Prostate gland (tissue), 2 donors: ENCODE measurements around the gene RTBDN. TPM values are rescaled to one million over a fixed set of nuclear protein-coding genes. Genes with fewer than 3 reads are reported as not detected.
"Not testable (repeated sequence)": the region's sequence is repeated elsewhere in the genome, so short reads cannot be mapped to it uniquely, and the experiment has no call there.

Experiments
- DNase-seq: peaks from one replicate; pipeline ENCODE4 v3.0.0-alpha.2; 2019; ENCODE audit warnings: low spot score
- H3K27ac ChIP-seq, 2 donors: fragments of 200-600 bp; sonication (generic); 2 replicates each; pipeline ENCODE4 v1.5.1; 2017 to 2019
- H3K27me3 ChIP-seq: fragments of 200-600 bp; sonication (generic); replicated peaks from 2 replicates; pipeline ENCODE4 v1.5.1; 2019; ENCODE audit not compliant: insufficient read depth
- H3K36me3 ChIP-seq, 2 donors: fragments of 200-600 bp; sonication (generic); 1 replicate in 1 of 2; 2 replicates in 1 of 2; pipeline versions ENCODE4 v1.5.1 to v1.8.1; 2017 to 2019
- H3K4me1 ChIP-seq: fragments of 200-600 bp; sonication (generic); replicated peaks from 2 replicates; pipeline ENCODE4 v1.5.1; 2019
- H3K4me3 ChIP-seq, 2 donors: fragments of 200-600 bp; sonication (generic); 2 replicates each; pipeline ENCODE4 v1.5.1; 2017 to 2019
- H3K9me3 ChIP-seq: fragments of 200-600 bp; sonication (generic); 2 replicates; pipeline ENCODE4 v1.5.1; 2017
- POLR2A ChIP-seq: fragments of 450-650 bp; IDR thresholded peaks from one replicate; pipeline ENCODE4 v1.6.1; 2016; ENCODE audit warnings: antibody characterized with exemption, mild to moderate bottlenecking
- POLR2AphosphoS5 ChIP-seq: sonication (generic); formaldehyde crosslinking; IDR thresholded peaks from one replicate; pipeline ENCODE4 v1.6.1; 2017; ENCODE audit warnings: antibody characterized with exemption
- WGBS: methylation state at CpG from one replicate; pipeline ENCODE4 v1.1.5; 2018; 5-methylcytosine and 5-hydroxymethylcytosine counted together
- intact Hi-C: fragments of 100-400 bp; cut with DNase I; formaldehyde crosslinking; loops from one replicate; pipeline ENCODE4 v1.14.2; 2022
- total RNA-seq, 2 donors: library from RNA; depleted of rRNA; stranded (reverse); fragments of >200 nt; gene quantifications; one replicate each; pipeline ENCODE4 v1.1.0, GENCODE V29; 2016
- TF ChIP-seq, protein P1 (sequence below), 4 experiments: fragments of 200-600 bp in 2 of 4; fragments of 450-650 bp in 2 of 4; sonication (generic) in 2 of 4; IDR thresholded peaks; 1 replicate in 3 of 4; 2 replicates in 1 of 4; pipeline ENCODE4 v1.5.1; 2016 to 2019; ENCODE audit warnings: antibody characterized with exemption in 4 of 4, mild to moderate bottlenecking in 2 of 4, moderate library complexity in 2 of 4

The RTBDN gene
- total RNA-seq, 2 donors from 2014 or later, result 1.1 TPM; not detected in 1

GRCh38 chr19:12833738-12834565 is 427 bp downstream of the RTBDN start:
- DNase-seq, result no peak
- intact Hi-C loops, result no loop called here
- Histone ChIP-seq H3K4me1 (peaks cover 6% of the 10 kb centered on the region), H3K4me3 (peak overlapping the region; percentile 17 to 36), H3K36me3 (no peaks in the 10 kb centered on the region), H3K27ac (no peak overlapping the region), H3K27me3 (peaks cover 27% of the 10 kb centered on the region), H3K9me3 (no peaks in the 10 kb centered on the region)
- TF ChIP-seq POLR2A, result no peak
- no peak for TF ChIP-seq POLR2AphosphoS5
- TF ChIP-seq, protein P1, sequence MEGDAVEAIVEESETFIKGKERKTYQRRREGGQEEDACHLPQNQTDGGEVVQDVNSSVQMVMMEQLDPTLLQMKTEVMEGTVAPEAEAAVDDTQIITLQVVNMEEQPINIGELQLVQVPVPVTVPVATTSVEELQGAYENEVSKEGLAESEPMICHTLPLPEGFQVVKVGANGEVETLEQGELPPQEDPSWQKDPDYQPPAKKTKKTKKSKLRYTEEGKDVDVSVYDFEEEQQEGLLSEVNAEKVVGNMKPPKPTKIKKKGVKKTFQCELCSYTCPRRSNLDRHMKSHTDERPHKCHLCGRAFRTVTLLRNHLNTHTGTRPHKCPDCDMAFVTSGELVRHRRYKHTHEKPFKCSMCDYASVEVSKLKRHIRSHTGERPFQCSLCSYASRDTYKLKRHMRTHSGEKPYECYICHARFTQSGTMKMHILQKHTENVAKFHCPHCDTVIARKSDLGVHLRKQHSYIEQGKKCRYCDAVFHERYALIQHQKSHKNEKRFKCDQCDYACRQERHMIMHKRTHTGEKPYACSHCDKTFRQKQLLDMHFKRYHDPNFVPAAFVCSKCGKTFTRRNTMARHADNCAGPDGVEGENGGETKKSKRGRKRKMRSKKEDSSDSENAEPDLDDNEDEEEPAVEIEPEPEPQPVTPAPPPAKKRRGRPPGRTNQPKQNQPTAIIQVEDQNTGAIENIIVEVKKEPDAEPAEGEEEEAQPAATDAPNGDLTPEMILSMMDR (IDR thresholded peaks at IDR 0.05), result no peak
- under 1% methylated on average over 66 of the region's 87 CpGs for WGBS

DNA sequence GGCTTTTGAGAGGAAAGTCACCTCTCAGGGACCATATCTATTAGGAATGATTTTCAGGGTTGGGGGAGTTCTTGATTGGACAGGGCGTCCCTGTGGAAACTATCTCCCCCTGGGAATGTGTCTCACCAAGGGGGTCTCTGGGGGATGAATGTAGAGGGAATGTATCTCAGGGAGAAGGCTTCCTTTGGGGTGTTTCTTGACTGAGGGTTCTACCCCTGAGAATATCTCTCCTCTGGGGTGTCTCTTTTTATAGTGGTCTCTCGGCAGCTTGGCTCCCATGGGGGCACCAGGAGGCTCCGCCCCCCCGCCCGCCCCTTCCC is 1.0 kb downstream of the RTBDN start:
- Histone ChIP-seq H3K27me3 (peaks cover 23% of the 10 kb centered on the region), H3K27ac (no peak overlapping the region), H3K36me3 (no peaks in the 10 kb centered on the region), H3K9me3 (no peaks in the 10 kb centered on the region), H3K4me1 (peaks cover 6% of the 10 kb centered on the region), H3K4me3 (peak overlapping the region in 1 of 2 donors; percentile 36)
- no peak for TF ChIP-seq POLR2AphosphoS5
- TF ChIP-seq POLR2A, result no peak
- TF ChIP-seq, protein P1 (IDR thresholded peaks at IDR 0.05), result no peak
- intact Hi-C loops, result no loop called here
- 1% methylated on average over 5 of the region's 5 CpGs for WGBS
- no peak for DNase-seq

- Histone ChIP-seq H3K27me3 (peaks cover 4% of the 10 kb centered on the region), H3K9me3 (no peaks in the 10 kb centered on the region), H3K4me1 (no peaks in the 10 kb centered on the region), H3K27ac (no peak overlapping the region), H3K4me3 (no peak overlapping the region), H3K36me3 (no peaks in the 10 kb centered on the region)
- DNase-seq, result no peak
- WGBS, result 10% methylated on average over 23 of the region's 23 CpGs
- TF ChIP-seq POLR2A, result no peak
- intact Hi-C loops, result no loop called here
Observed at GRCh38 chr19:12828494-12828893, 5.9 kb downstream of the RTBDN start.

- Histone ChIP-seq H3K27me3 (peaks cover 4% of the 10 kb centered on the region), H3K4me1 (no peaks in the 10 kb centered on the region), H3K36me3 (no peaks in the 10 kb centered on the region), H3K4me3 (no peak overlapping the region), H3K27ac (no peak overlapping the region), H3K9me3 (no peaks in the 10 kb centered on the region)
- DNase-seq, result no peak
- intact Hi-C loops, result no loop called here
- 6% methylated on average over 46 of the region's 46 CpGs for WGBS
- no peak for TF ChIP-seq POLR2AphosphoS5
- TF ChIP-seq POLR2A, result no peak
- TF ChIP-seq, protein P1 (IDR thresholded peaks at IDR 0.05), result no peak
Observed at GRCh38 chr19:12825254-12826131, 8.9 kb downstream of the RTBDN start.

DNA sequence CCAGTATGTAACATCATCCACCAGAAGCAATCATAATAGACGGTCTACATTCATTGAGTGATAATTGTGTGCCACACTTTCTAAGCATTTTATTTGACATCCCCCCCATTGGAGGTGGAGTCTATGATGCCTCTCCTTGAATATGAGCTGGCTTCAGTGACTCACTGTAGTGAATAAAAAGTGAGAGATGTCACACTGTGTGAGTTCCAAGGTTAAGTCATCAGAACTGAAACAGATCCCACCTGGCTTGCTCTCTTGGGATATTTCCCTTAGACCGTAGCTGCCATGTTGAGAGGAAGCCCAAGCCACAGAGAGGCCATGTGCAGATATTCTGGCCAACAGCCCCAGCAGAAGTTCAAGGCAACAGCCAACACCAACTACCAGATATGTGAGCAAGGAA is 12.6 kb downstream of the RTBDN start:
- H3K27me3 ChIP-seq, result no peaks in the 10 kb centered on the region
- no peak overlapping the region for H3K27ac ChIP-seq
- no peaks in the 10 kb centered on the region for H3K36me3 ChIP-seq
- H3K4me3 ChIP-seq, result no peak overlapping the region
- H3K9me3 ChIP-seq, result no peaks in the 10 kb centered on the region
- intact Hi-C loops, result no loop called here
- no peaks in the 10 kb centered on the region for H3K4me1 ChIP-seq
- TF ChIP-seq POLR2A (no peak), POLR2AphosphoS5 (no peak)
- TF ChIP-seq, protein P1 (IDR thresholded peaks at IDR 0.05), result no peak
- WGBS, result 91% methylated on average over 2 of the region's 2 CpGs
- no peak for DNase-seq

DNA sequence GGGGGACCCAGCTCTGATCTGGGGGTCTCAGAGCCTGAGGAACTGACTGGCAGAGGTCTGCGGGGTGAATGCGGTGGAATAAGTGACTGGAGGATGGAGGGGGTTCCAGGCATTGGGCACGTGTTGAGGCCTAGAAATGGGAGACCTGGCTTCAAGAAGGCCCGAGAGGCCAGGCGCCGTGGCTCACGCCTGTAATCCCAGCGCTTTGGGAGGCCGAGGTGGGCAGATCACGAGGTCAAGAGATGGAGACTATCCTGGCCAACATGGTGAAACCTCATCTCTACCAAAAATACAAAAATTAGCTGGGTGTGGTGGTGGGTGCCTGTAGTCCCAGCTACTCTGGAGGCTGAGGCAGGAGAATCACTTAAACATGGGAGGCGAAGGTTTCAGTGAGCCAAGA is 16.6 kb downstream of the RTBDN start:
- H3K4me3 ChIP-seq, intact Hi-C loops, H3K27ac ChIP-seq, H3K9me3 ChIP-seq, DNase-seq, H3K4me1 ChIP-seq, H3K36me3 ChIP-seq, H3K27me3 ChIP-seq: not testable (repeated sequence)
- 93% methylated on average over 11 of the region's 11 CpGs for WGBS

DNA sequence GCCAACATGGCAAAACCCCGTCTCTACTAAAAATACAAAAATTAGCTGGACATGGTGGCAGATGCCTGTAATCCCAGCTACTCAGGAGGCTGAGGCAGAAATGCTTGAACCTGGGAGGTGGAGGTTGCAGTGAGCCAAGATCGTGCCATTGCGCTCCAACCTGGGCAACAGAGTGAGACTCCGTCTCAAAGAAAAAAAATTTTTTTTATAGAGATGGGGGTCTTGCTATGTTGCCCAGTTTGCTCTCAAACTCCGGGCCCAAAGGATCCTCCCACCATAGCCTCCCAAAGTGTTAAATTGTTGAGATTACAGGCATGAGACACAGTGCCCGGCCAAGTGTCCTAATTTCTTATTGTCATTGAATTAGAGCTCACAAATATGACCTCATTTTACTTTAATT is 17.2 kb downstream of the RTBDN start:
- H3K9me3 ChIP-seq, DNase-seq, H3K27me3 ChIP-seq, H3K36me3 ChIP-seq, intact Hi-C loops, H3K4me1 ChIP-seq, H3K27ac ChIP-seq, H3K4me3 ChIP-seq: not testable (repeated sequence)
- 86% methylated on average over 6 of the region's 6 CpGs for WGBS
